Spleen (tissue), 11 donors: ENCODE results near the gene MAP7D1. TPM values are rescaled to one million over a fixed set of nuclear protein-coding genes. Genes with fewer than 3 reads are reported as not detected.
"Not testable (repeated sequence)": the region's sequence is repeated elsewhere in the genome, so short reads cannot be mapped to it uniquely, and the experiment has no call there.

ENCODE experiments used
- DNase-seq: peaks from one replicate; pipeline ENCODE4 v3.0.0-alpha.2; 2020
- H3K27ac ChIP-seq, 8 donors: fragments of 200-600 bp; sonication (generic) in 7 of 8; 1 replicate in 4 of 8; 2 replicates in 4 of 8; pipeline versions ENCODE4 v1.5.0 to v1.8.0; 2016 to 2021; ENCODE audit warnings: inconsistent platforms in 4 of 8, mild to moderate bottlenecking in 4 of 8, moderate library complexity in 1 of 8
- H3K27me3 ChIP-seq, 7 donors: fragments of 200-600 bp; sonication (generic) in 6 of 7; replicated peaks in 1 of 7; 1 replicate in 4 of 7; 2 replicates in 3 of 7; pipeline versions ENCODE4 v1.5.0 to v1.8.0; 2016 to 2021; ENCODE audit warnings: inconsistent platforms in 3 of 7, mild to moderate bottlenecking in 1 of 7
- H3K36me3 ChIP-seq, 6 donors: fragments of 200-600 bp; sonication (generic) in 5 of 6; 1 replicate in 4 of 6; 2 replicates in 2 of 6; pipeline versions ENCODE4 v1.5.0 to v1.8.0; 2016 to 2021; ENCODE audit warnings: inconsistent platforms in 2 of 6
- H3K4me1 ChIP-seq, 6 donors: fragments of 200-600 bp; sonication (generic) in 5 of 6; 1 replicate in 3 of 6; 2 replicates in 3 of 6; pipeline versions ENCODE4 v1.5.0 to v1.8.0; 2016 to 2021; ENCODE audit warnings: inconsistent platforms in 3 of 6
- H3K4me3 ChIP-seq, 8 donors: fragments of 200-600 bp; sonication (generic) in 7 of 8; 1 replicate in 4 of 8; 2 replicates in 4 of 8; pipeline versions ENCODE4 v1.5.0 to v1.8.0; 2016 to 2021; ENCODE audit warnings: inconsistent platforms in 4 of 8, mild to moderate bottlenecking in 4 of 8, moderate library complexity in 2 of 8
- H3K9me3 ChIP-seq, 8 donors: fragments of 200-600 bp; sonication (generic) in 7 of 8; 1 replicate in 4 of 8; 2 replicates in 4 of 8; pipeline versions ENCODE4 v1.5.0 to v1.8.0; 2016 to 2021; ENCODE audit warnings: inconsistent platforms in 4 of 8
- POLR2A ChIP-seq, 3 donors: fragments of 450-650 bp; IDR thresholded peaks; one replicate each; pipeline ENCODE4 v1.5.1; 2017; ENCODE audit warnings: antibody characterized with exemption in 3 of 3, mild to moderate bottlenecking in 1 of 3
- POLR2AphosphoS5 ChIP-seq, 3 donors: sonication (generic); formaldehyde crosslinking; IDR thresholded peaks; one replicate each; pipeline ENCODE4 v1.5.1; 2017; ENCODE audit warnings: antibody characterized with exemption in 3 of 3
- WGBS, 5 donors: extraction: QIAGEN DNeasy Blood & Tissue Kit in 3 of 5; methylation state at CpG; one replicate each; pipeline versions ENCODE4 v1.1.5 to v1.1.7; 2013 to 2018; 5-methylcytosine and 5-hydroxymethylcytosine counted together
- intact Hi-C: fragments of 100-400 bp; cut with DNase I; formaldehyde crosslinking; loops from one replicate; pipeline ENCODE4 v1.15.0; 2023; ENCODE audit warnings: low total_unique reads
- polyA plus RNA-seq, 3 donors: library from polyadenylated mRNA; stranded (reverse); fragments of 200-250 nt; gene quantifications; one replicate each; pipeline ENCODE4 v1.2.1, GENCODE V29; 2013
- total RNA-seq, 7 donors: library from RNA; depleted of rRNA in 3 of 7; stranded (reverse); fragments of >200 nt in 3 of 7; fragmentation: NEBNext Ultra II Directional in 4 of 7; extraction: Animal tissue kit (Norgen Biotek cat#: 25700) in 4 of 7; gene quantifications; one replicate each; pipeline versions ENCODE4 v1.1.0 to v1.2.1, GENCODE V29; 2016 to 2021
- TF ChIP-seq, protein P1 (sequence below), 11 experiments: fragments of 200-600 bp in 7 of 11; fragments of 450-650 bp in 4 of 11; sonication (generic) in 4 of 11; IDR thresholded peaks in 8 of 11; conservative IDR thresholded peaks in 3 of 11; 1 replicate in 7 of 11; 2 replicates in 4 of 11; pipeline versions ENCODE4 v1.4.0 to v1.8.0; 2016 to 2021; ENCODE audit warnings: antibody characterized with exemption in 11 of 11, inconsistent platforms in 4 of 11, mild to moderate bottlenecking in 1 of 11
- donor health status: healthy with polysubstance abuse.
- donor health status: DM: no; HTN: no; CAD: no; lungs with moderate emphysema.
- donor health status: DM: no; HTN: no; CAD: no.
- donor health status: Bipolar disorder and iron deficiency.
- donor health status: healthy.
- donor health status: DM: no; HTN: no; CAD: no.
- donor health status: DM: yes; HTN: yes; CAD: no.

The MAP7D1 gene
- total and polyA plus RNA-seq, 10 donors: 30.4 to 116 (median 88.0) TPM

DNA sequence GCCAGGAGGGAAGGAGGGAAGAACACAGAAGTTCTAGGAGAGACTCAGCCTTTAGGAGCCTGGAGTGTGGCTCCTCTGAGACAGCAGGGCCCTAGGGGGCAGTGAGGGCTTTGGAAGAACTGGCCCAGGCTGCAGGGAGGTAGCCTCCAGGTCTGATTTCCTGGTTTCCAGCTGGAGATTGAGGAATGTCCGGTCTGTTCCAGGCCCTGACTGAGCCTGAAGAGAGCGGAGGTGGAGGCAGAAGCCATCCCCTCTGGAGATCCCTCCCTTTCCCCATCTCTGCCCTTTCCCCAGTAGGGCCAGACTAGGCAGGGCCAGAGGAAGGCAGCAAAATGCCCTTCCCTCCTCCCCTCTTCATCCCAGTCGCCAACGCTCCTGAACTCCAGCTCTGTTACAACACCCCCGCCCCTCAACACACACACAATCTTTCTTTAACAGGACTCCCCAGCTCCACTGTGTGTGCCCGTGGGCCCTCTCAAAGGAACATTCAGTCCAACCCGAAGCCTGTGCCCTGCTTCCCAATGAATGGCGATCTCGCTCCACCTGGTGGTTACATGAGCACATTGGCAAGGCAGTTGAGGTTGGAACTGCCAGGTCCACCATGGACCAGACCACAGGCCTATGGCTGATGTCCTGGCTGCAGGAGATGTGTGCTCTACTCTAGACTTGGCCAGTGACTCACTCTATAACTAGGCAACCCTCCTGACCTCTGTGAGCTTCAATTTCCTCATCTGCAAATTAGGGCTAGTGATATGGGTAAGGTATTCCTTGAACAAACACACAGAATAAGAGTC is 32.0 kb downstream of the MAP7D1 start:
- H3K36me3 ChIP-seq: no peaks in the 10 kb centered on the region

DNA sequence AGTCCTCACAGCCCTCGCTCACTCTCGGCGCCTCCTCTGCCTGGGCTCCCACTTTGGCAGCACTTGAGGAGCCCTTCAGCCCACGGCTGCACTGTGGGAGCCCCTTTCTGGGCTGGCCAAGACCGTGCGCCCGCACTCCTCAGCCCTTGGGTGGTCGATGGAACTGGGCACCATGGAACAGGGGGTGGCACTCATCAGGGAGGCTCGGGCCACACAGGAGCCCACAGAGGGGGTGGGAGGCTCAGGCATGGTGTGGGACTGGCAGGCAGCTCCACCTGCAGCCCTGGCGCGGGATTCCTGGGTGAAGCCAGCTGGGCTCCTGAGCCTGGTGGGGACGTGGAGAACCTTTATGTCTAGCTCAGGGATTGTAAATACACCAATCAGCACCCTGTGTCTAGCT is 40.8 kb downstream of the MAP7D1 start:
- intact Hi-C loops, H3K9me3 ChIP-seq, H3K4me3 ChIP-seq, H3K36me3 ChIP-seq, DNase-seq, H3K27me3 ChIP-seq, H3K4me1 ChIP-seq, H3K27ac ChIP-seq: not testable (repeated sequence)
- 92 to 96% (median 93%) methylated on average over 11 to 12 of the region's 12 CpGs for WGBS, 5 donors

More for the DNA sequence above, 32.0 kb downstream of the MAP7D1 start:
- H3K4me3 ChIP-seq: no peak overlapping the region
- no peaks in the 10 kb centered on the region for H3K27me3 ChIP-seq
- TF ChIP-seq, protein P1, sequence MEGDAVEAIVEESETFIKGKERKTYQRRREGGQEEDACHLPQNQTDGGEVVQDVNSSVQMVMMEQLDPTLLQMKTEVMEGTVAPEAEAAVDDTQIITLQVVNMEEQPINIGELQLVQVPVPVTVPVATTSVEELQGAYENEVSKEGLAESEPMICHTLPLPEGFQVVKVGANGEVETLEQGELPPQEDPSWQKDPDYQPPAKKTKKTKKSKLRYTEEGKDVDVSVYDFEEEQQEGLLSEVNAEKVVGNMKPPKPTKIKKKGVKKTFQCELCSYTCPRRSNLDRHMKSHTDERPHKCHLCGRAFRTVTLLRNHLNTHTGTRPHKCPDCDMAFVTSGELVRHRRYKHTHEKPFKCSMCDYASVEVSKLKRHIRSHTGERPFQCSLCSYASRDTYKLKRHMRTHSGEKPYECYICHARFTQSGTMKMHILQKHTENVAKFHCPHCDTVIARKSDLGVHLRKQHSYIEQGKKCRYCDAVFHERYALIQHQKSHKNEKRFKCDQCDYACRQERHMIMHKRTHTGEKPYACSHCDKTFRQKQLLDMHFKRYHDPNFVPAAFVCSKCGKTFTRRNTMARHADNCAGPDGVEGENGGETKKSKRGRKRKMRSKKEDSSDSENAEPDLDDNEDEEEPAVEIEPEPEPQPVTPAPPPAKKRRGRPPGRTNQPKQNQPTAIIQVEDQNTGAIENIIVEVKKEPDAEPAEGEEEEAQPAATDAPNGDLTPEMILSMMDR (IDR thresholded peaks at IDR 0.05 in 8 of 11, conservative IDR thresholded peaks at IDR 0.05 in 3 of 11): peak; percentile 82 to 98 (median 93)
- TF ChIP-seq POLR2A (IDR thresholded peaks at IDR 0.05) (no peak), POLR2AphosphoS5 (IDR thresholded peaks at IDR 0.05) (peak; percentile 18 to 84 (median 76))
- WGBS, 5 donors: 7 to 15% (median 12%) methylated on average over 9 of the region's 9 CpGs
- peak; percentile 91 for DNase-seq
- no peaks in the 10 kb centered on the region for H3K9me3 ChIP-seq
- peak overlapping the region; percentile 20 to 84 (median 74) for H3K27ac ChIP-seq
- intact Hi-C loops: loop anchor here (2.0 to 5.0 kb wide), 2 partner anchors 36 to 89 kb away; no protein-coding TSS in a partner anchor
- H3K4me1 ChIP-seq: peaks cover 7 to 14% (median 9%) of the 10 kb centered on the region in 6 donors

DNA sequence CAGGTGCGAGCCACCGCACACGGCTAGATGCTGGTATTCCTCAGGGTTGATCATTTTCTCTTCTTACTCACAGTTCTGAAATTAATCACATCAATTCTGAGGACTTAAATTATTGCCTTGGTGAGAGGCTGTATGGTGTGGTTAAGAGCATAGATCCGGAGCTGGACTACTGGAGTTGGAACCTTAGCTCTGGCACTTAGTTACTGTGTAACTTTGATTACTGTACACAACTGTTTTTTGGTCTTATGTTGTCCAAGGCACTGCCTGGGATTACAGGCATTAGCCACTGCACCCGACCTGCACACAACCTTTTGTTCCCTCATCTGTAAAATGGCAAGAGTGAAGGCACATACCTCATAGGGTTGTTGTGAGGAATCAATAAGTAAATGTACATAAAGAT is 42.7 kb downstream of the MAP7D1 start:
- intact Hi-C loops: no loop called here
- Histone ChIP-seq H3K9me3 (no peaks in the 10 kb centered on the region), H3K36me3 (no peaks in the 10 kb centered on the region), H3K27ac (no peak overlapping the region), H3K27me3 (no peaks in the 10 kb centered on the region), H3K4me3 (no peak overlapping the region), H3K4me1 (peaks cover 0 to 9% (median 5%) of the 10 kb centered on the region in 6 donors)
- TF ChIP-seq POLR2A (IDR thresholded peaks at IDR 0.05): no peak
- TF ChIP-seq, protein P1 (IDR thresholded peaks at IDR 0.05 in 8 of 11, conservative IDR thresholded peaks at IDR 0.05 in 3 of 11): no peak
- TF ChIP-seq POLR2AphosphoS5 (IDR thresholded peaks at IDR 0.05): no peak
- WGBS, 5 donors: 80 to 93% (median 90%) methylated on average over 5 of the region's 5 CpGs
- no peak for DNase-seq

DNA sequence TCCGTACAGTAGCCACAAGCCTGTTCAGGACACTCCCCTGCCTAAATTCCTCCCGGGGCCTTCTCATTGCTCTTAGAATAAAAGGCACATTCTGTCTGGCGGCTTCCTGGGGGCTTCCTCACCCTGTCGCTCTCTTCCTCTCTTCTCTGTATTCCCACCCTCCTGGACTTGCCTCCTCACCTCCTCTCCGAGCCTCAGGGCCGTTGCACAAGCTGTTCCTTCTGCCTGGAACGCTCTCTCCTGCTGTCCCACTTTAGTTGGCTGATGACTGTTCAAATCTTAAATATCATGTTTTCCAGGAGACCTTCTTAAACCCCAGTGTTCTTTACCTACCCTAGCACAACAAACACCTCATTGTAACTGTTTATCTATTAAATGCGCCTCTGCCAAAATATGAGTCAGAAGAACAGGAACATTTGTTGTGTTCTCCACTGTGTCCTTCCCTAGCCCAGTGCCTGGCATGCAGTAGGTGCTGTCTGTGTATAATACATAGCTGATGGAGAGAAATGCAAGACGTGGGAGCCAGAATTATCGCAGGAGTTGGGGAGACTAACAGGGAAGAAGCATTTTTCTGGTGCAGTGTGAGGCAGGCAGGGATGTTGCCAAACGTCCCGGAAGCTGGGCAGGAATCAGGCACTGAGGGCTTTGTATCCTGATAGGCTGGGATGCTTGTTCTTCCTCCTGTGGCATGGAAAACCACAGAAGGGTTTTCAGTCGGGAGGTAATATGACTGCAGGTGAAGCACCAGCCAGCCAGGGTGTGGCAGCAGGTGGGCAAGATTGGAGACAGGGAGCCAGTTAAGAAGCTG is 44.2 kb downstream of the MAP7D1 start:
- TF ChIP-seq, protein P1 (IDR thresholded peaks at IDR 0.05 in 8 of 11, conservative IDR thresholded peaks at IDR 0.05 in 3 of 11): no peak
- no peak for TF ChIP-seq POLR2AphosphoS5 (IDR thresholded peaks at IDR 0.05)
- no peak for TF ChIP-seq POLR2A (IDR thresholded peaks at IDR 0.05)
- H3K4me1 ChIP-seq: peaks cover 0 to 21% (median 11%) of the 10 kb centered on the region in 6 donors
- DNase-seq: no peak
- WGBS, 5 donors: 68 to 79% (median 74%) methylated on average over 13 of the region's 13 CpGs
- H3K27ac ChIP-seq: no peak overlapping the region
- no peaks in the 10 kb centered on the region for H3K9me3 ChIP-seq
- H3K4me3 ChIP-seq: no peak overlapping the region
- intact Hi-C loops: no loop called here
- H3K27me3 ChIP-seq: no peaks in the 10 kb centered on the region
- H3K36me3 ChIP-seq: no peaks in the 10 kb centered on the region
